Liver (tissue), 3 donors: Measurements from ENCODE around the gene PDZD8.

Experiments
- ATF3 ChIP-seq: IDR thresholded peaks from 2 replicates; pipeline ENCODE4 v1.6.1; 2016; ENCODE audit warnings: antibody characterized with exemption
- CTCF ChIP-seq: fragments of 150-350 bp; IDR thresholded peaks from 2 replicates; pipeline ENCODE4 v1.5.1; 2017; ENCODE audit warnings: improper control_type of control experiment, low read depth, low read length; ENCODE audit not compliant: missing input control
- EGR1 ChIP-seq, 2 donors: IDR thresholded peaks; 2 replicates each; pipeline ENCODE4 v1.6.1; 2016 to 2018; ENCODE audit warnings: antibody characterized with exemption in 2 of 2, low read depth in 2 of 2
- FOXA2 ChIP-seq: IDR thresholded peaks from 2 replicates; pipeline ENCODE4 v1.6.1; 2016; ENCODE audit warnings: antibody characterized with exemption
- GABPA ChIP-seq, 2 donors: IDR thresholded peaks in 1 of 2; conservative IDR thresholded peaks in 1 of 2; 2 replicates each; pipeline ENCODE4 v1.6.1; 2016; ENCODE audit warnings: antibody characterized with exemption in 2 of 2, mild to moderate bottlenecking in 1 of 2, moderate library complexity in 1 of 2
- HNF4G ChIP-seq: IDR thresholded peaks from 2 replicates; pipeline ENCODE4 v1.6.1; 2016; ENCODE audit warnings: antibody characterized with exemption
- MAX ChIP-seq: IDR thresholded peaks from 2 replicates; pipeline ENCODE4 v1.6.1; 2016; ENCODE audit warnings: antibody characterized with exemption
- NR2F2 ChIP-seq: IDR thresholded peaks from 2 replicates; pipeline ENCODE4 v1.6.1; 2016; ENCODE audit warnings: antibody characterized with exemption
- RAD21 ChIP-seq, 2 donors: IDR thresholded peaks; 2 replicates each; pipeline ENCODE4 v1.6.1; 2016; ENCODE audit warnings: antibody characterized with exemption in 2 of 2, mild to moderate bottlenecking in 2 of 2
- REST ChIP-seq: IDR thresholded peaks from 2 replicates; pipeline ENCODE4 v1.6.1; 2016; ENCODE audit warnings: antibody characterized with exemption, mild to moderate bottlenecking
- RXRA ChIP-seq, 2 donors: IDR thresholded peaks; 2 replicates each; pipeline ENCODE4 v1.6.1; 2017 to 2018; ENCODE audit warnings: antibody characterized with exemption in 2 of 2, mild to moderate bottlenecking in 1 of 2
- SP1 ChIP-seq: IDR thresholded peaks from 2 replicates; pipeline ENCODE4 v1.6.1; 2018; ENCODE audit warnings: antibody characterized with exemption, mild to moderate bottlenecking
- TAF1 ChIP-seq: conservative IDR thresholded peaks from 2 replicates; pipeline ENCODE4 v1.6.1; 2016; ENCODE audit warnings: antibody characterized with exemption, mild to moderate bottlenecking
- YY1 ChIP-seq: IDR thresholded peaks from 2 replicates; pipeline ENCODE4 v1.6.1; 2016; ENCODE audit warnings: antibody characterized with exemption, mild to moderate bottlenecking
- donor health status: healthy.
- donor health status: healthy.

- no peak for TF ChIP-seq CTCF
- no peak for TF ChIP-seq EGR1 (IDR thresholded peaks at IDR 0.05; ENCODE audit: low read depth in 2 of 2)
- TF ChIP-seq RAD21 (IDR thresholded peaks at IDR 0.05), result no peak
- TF ChIP-seq RXRA (IDR thresholded peaks at IDR 0.05), result no peak
- TF ChIP-seq TAF1, result no peak
- TF ChIP-seq REST, result no peak
- TF ChIP-seq GABPA (IDR thresholded peaks at IDR 0.05 in 1 of 2, conservative IDR thresholded peaks at IDR 0.05 in 1 of 2), result no peak
- no peak for TF ChIP-seq SP1
- TF ChIP-seq YY1, result no peak
- TF ChIP-seq MAX, result no peak
- no peak for TF ChIP-seq NR2F2
- TF ChIP-seq FOXA2, result no peak
- TF ChIP-seq ATF3, result no peak
- no peak for TF ChIP-seq HNF4G
These were observed 507 bp downstream of the PDZD8 start for GRCh38 chr10:117374506-117375359.
